K562 (cell line): ENCODE data around the gene ZNF326. TPM values are rescaled to one million over a fixed set of nuclear protein-coding genes. Genes with fewer than 3 reads are reported as not detected.

Experiments
- ATAC-seq: fragments of 200-7000 bp; cut with Tn5 transposase; 3 replicates; pipeline ENCODE4 v1.9.1; 2020; ENCODE audit warnings: moderate library complexity
- BruUV-seq: library from RNA; stranded (reverse); fragments of 400-500 nt; replicated peaks from 2 replicates; lab custom pipeline; 2021; lab: Mats Ljungman, UMichigan
- CTCF ChIA-PET: fragments of 300-600 bp; formaldehyde crosslinking; extraction: SDS; loops from one replicate; lab custom pipeline; 2021; ENCODE audit warnings: low intra/inter-chr PET ratio; lab: Yijun Ruan, JAX
- POLR2A ChIA-PET: fragments of 300-600, 350-650 bp; sonication (Branson Sonifier 250); formaldehyde crosslinking; extraction: SDS; loops from one replicate; lab custom pipeline; 2021; ENCODE audit warnings: antibody characterized with exemption, inconsistent platforms; lab: Yijun Ruan, JAX
- DNase-seq, 4 experiments: peaks; one replicate each; pipeline versions ENCODE4 v3.0.0 to v3.0.0-alpha.2; 2011 to 2018; ENCODE audit warnings: low spot score in 3 of 4, mixed read lengths in 3 of 4; ENCODE audit errors: extremely low read depth in 1 of 4
- FAIRE-seq: peaks from 2 replicates; lab custom pipeline; 2011; peaks lifted over from hg19 to GRCh38; lab: Jason Lieb, UNC
- H2AFZ ChIP-seq: 2 replicates; pipeline ENCODE4 v1.6.0; 2011; ENCODE audit warnings: low read depth, low read length, control low read depth, inconsistent platforms
- H3K27ac ChIP-seq: fragments of 200-600 bp; 3 replicates; pipeline ENCODE4 v1.8.0; 2011; ENCODE audit warnings: low read depth, mild to moderate bottlenecking, control low read depth, inconsistent platforms, low read length, moderate library complexity, mixed read lengths; ENCODE audit errors: extremely low read depth
- H3K27me3 ChIP-seq, 2 experiments: fragments of 300-600 bp in 1 of 2; 2 replicates in 1 of 2; 3 replicates in 1 of 2; pipeline versions ENCODE4 v1.6.0 to v1.8.0; 2011; ENCODE audit warnings: inconsistent platforms in 2 of 2, low read length in 2 of 2, mild to moderate bottlenecking in 1 of 2, mixed read lengths in 1 of 2, moderate library complexity in 1 of 2; ENCODE audit not compliant: control insufficient read depth in 2 of 2, insufficient read depth in 2 of 2
- H3K36me3 ChIP-seq: fragments of 300-600 bp; 3 replicates; pipeline ENCODE4 v1.8.0; 2011; ENCODE audit warnings: mild to moderate bottlenecking, low read length, inconsistent platforms; ENCODE audit not compliant: control insufficient read depth, insufficient read depth
- H3K4me1 ChIP-seq, 2 experiments: fragments of 200-600 bp in 1 of 2; replicated peaks in 1 of 2; 2 replicates in 1 of 2; 3 replicates in 1 of 2; pipeline versions ENCODE4 v1.5.1 to v1.8.0; 2011; ENCODE audit warnings: inconsistent platforms in 2 of 2, low read length in 2 of 2, mild to moderate bottlenecking in 1 of 2, mixed read lengths in 1 of 2, moderate library complexity in 1 of 2; ENCODE audit not compliant: control insufficient read depth in 2 of 2, insufficient read depth in 2 of 2
- H3K4me2 ChIP-seq: 2 replicates; pipeline ENCODE4 v1.6.1; 2011; ENCODE audit warnings: low read length, control low read depth, inconsistent platforms, mixed read lengths; ENCODE audit not compliant: insufficient read depth
- H3K4me3 ChIP-seq: fragments of 200-600 bp; sonication (generic), shearing (Covaris generic); 2 replicates; pipeline ENCODE4 v1.5.1; 2016; ENCODE audit warnings: control low read depth, inconsistent platforms
- H3K79me2 ChIP-seq: fragments of 200-600 bp; 3 replicates; pipeline ENCODE4 v1.8.0; 2011; ENCODE audit warnings: low read length, inconsistent platforms; ENCODE audit not compliant: control insufficient read depth, insufficient read depth
- H3K9ac ChIP-seq, 2 experiments: 2 replicates each; pipeline versions ENCODE4 v1.6.0 to v1.6.1; 2011; ENCODE audit warnings: low read depth in 2 of 2, low read length in 2 of 2, control low read depth in 1 of 2, inconsistent platforms in 1 of 2, mild to moderate bottlenecking in 1 of 2, mixed read lengths in 1 of 2; ENCODE audit not compliant: insufficient read depth in 1 of 2
- H3K9me1 ChIP-seq: one replicate; pipeline ENCODE4 v1.6.0; 2011; ENCODE audit warnings: inconsistent platforms, mild to moderate bottlenecking, low read length, moderate library complexity; ENCODE audit not compliant: control insufficient read depth, insufficient read depth
- H3K9me3 ChIP-seq: replicated peaks from 2 replicates; pipeline ENCODE4 v1.5.1; 2011; ENCODE audit warnings: low read depth, low read length, inconsistent platforms; ENCODE audit not compliant: control insufficient read depth, insufficient read depth
- H4K20me1 ChIP-seq: replicated peaks from 2 replicates; pipeline ENCODE4 v1.6.1; 2011; ENCODE audit warnings: low read length, inconsistent platforms, mixed read lengths; ENCODE audit not compliant: control insufficient read depth, insufficient read depth
- IFI16 ChIP-seq: fragments of 250-450 bp; sonication (Bioruptor Pico); IDR thresholded peaks from 2 replicates; pipeline ENCODE4 v2.1.2; 2022; ENCODE audit warnings: mild to moderate bottlenecking, inconsistent platforms
- PHF21A ChIP-seq: fragments of 450-650 bp; IDR thresholded peaks from 2 replicates; pipeline ENCODE4 v1.6.1; 2017; ENCODE audit warnings: low read depth, borderline replicate concordance
- SRSF7 ChIP-seq: fragments of 200-400 bp; formaldehyde crosslinking; optimal IDR thresholded peaks from 2 replicates; pipeline ENCODE3; 2017; ENCODE audit warnings: mild to moderate bottlenecking, low read depth, low read length
- THRAP3 ChIP-seq: fragments of 450-650 bp; IDR thresholded peaks from 2 replicates; pipeline ENCODE4 v1.6.1; 2016; ENCODE audit warnings: mild to moderate bottlenecking, inconsistent platforms, borderline replicate concordance
- TRIM25 ChIP-seq: fragments of 450-650 bp; IDR thresholded peaks from 2 replicates; pipeline ENCODE4 v1.7.0; 2016; ENCODE audit warnings: borderline replicate concordance
- ZNF644 ChIP-seq: fragments of 200-800 bp; sonication (Bioruptor generic); IDR thresholded peaks from 2 replicates; pipeline ENCODE4 v1.6.1; 2016; ENCODE audit warnings: low read depth, missing genetic modification characterization, missing compliant biosample characterization
- WGBS: fragments of 100-300 bp; shearing (Covaris generic); methylation state at CpG from one replicate; pipeline ENCODE4 v1.1.6; 2016; ENCODE audit warnings: low coverage, mixed read lengths; ENCODE audit not compliant: insufficient coverage; ENCODE audit errors: missing lambda C conversion rate; 5-methylcytosine and 5-hydroxymethylcytosine counted together
- in situ Hi-C: fragments of 300-500 bp; cut with MboI; formaldehyde crosslinking; loops from 4 replicates; pipeline ENCODE4 v1.15.0; 2018; ENCODE audit warnings: inconsistent platforms, mixed read lengths
- intact Hi-C: fragments of 100-400 bp; cut with micrococcal nuclease; formaldehyde crosslinking; loops from 2 replicates; pipeline ENCODE4 v1.14.2; 2022
- polyA plus RNA-seq, 8 experiments: library from polyadenylated mRNA; depleted of rRNA in 4 of 8; stranded (reverse) in 5 of 8; unstranded in 3 of 8; fragments of >200 nt; fragmentation: Nextera tagmentation in 2 of 8; fragmentation: Illumina TruSeq in 1 of 8; extraction: Ambion mirVana in 2 of 8; extraction: Trizol in 1 of 8; gene quantifications; 2 replicates each; pipeline versions ENCODE4 v1.2.1 to v1.2.3, GENCODE V29; 2011 to 2014; ENCODE audit warnings: inconsistent platforms in 1 of 8, missing spikeins in 1 of 8
- total RNA-seq, 7 experiments: library from RNA; depleted of rRNA in 6 of 7; stranded (reverse); fragments of >200 nt in 6 of 7; fragmentation: Illumina TruSeq in 2 of 7; extraction: Trizol in 2 of 7; gene quantifications; 2 replicates each; pipeline versions ENCODE4 v1.2.1 to v1.2.3, GENCODE V29; 2011 to 2021; ENCODE audit warnings: low replicate concordance in 1 of 7

The ZNF326 gene
- total and polyA plus RNA-seq, 9 of the 15 experiments (the other 6 are each of a cell fraction or from before 2014, with no cell fraction given) = 7.2 to 33.2 (median 20.1) TPM

DNA sequence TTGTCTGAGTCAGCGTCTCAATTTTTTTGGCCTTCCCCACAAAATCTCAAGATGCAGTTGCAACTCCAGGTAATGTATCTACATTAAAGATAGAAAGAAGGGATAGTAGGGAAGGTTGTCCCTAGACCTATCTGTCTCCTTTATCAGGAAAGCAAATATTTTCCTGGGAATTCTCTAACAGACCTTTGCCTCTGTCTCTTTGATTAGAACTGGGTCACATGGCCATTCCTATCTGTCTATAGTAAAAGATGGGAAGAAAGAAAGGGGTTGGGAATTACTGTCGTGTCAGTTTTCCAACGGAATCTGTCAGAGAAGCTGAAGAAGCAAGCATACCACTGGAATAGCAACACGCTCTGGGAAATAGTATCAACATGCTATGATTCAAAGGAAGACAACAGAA lies 48.7 kb downstream of the ZNF326 start (continued):
- no peak for TF ChIP-seq TRIM25

- Histone ChIP-seq H3K27me3 (peaks cover 9 to 16% of the 10 kb centered on the region in 2 experiments), H4K20me1 (no peaks in the 10 kb centered on the region), H3K9ac (no peak overlapping the region)
- intact Hi-C loops = loop anchor here (10.0 kb wide), 1 partner anchor 1120 kb away; no protein-coding TSS in a partner anchor
- ATAC-seq (no peak), FAIRE-seq (no peak)
- CTCF ChIA-PET = no interaction called here
- TF ChIP-seq PHF21A (no peak), THRAP3 (no peak), IFI16 (CRISPR knock-in tag) (no peak), ZNF644 (tag) (no peak), SRSF7 (no peak)
- TF ChIP-seq, all 486 proteins: peak for 0
- H3K4me2 ChIP-seq = no peak overlapping the region
- H2AFZ ChIP-seq = no peak overlapping the region
- H3K79me2 ChIP-seq = no peaks in the 10 kb centered on the region
- no peaks in the 10 kb centered on the region for H3K9me3 ChIP-seq
- H3K4me3 ChIP-seq = no peak overlapping the region
- H3K4me1 ChIP-seq = no peaks in the 10 kb centered on the region; a peak in 1 of 5 replicates
- in situ Hi-C loops = no loop called here
- WGBS = 9% methylated on average over 5 of the region's 5 CpGs
- POLR2A ChIA-PET = interaction anchor here (0.6 to 2.1 kb wide), 4 partner anchors 10 to 1131 kb away, joined by 3 to 5 read pairs (median 4); no protein-coding TSS in a partner anchor
- DNase-seq = no peak
- H3K27ac ChIP-seq = no peak overlapping the region
- no peaks in the 10 kb centered on the region for H3K9me1 ChIP-seq
- BruUV-seq = no TSS peak
- no peaks in the 10 kb centered on the region for H3K36me3 ChIP-seq
These were observed 49.4 kb downstream of the ZNF326 start for GRCh38 chr1:90044346-90044745.
